ENCODE results near the gene IREB2.
"Not testable (repeated sequence)": the region's sequence is repeated elsewhere in the genome, so short reads cannot be mapped to it uniquely, and the experiment has no call there.

IREB2 gene

DNA sequence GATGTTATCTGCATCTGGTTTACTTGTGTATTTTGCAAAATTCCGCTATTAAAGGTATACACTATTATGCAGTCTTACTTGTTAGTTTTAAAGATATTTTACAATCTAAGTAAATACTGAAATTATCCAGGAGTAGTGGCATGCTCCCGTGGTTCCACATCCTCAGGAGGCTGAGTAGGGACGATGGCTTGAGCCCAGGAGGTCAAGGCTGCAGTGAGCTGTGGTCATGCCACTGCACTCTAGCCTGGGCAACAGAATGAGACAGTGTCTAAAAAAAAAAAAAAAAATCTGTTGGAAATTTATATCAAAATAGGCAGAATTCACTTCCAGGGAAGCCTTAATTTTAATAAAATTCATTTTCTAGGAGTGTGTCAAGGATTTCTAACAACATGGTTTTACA, 41.6 kb downstream of the IREB2 start:
- DNase-seq (ENCODE audit: low spot score) = no peak

DNA sequence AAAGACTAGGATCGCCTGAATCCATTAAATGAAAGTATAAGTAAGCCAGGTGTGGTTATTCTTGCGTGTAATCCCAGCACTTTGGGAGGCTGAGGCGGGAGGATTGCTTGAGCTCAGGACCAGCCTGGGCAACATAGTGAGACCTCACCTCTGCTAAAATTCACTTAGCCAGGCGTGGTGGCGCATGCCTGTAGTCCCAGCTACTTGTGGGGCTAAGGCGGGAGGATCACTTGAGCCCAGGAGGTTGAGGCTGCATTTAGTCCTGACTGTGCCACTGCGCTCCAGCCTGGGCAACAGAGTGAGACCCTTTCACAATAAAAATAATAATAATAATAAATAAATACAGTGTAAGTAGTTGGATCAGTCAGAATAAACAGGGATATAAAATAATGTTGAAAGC, 43.9 kb downstream of the IREB2 start:
- DNase-seq (ENCODE audit: low spot score) = no peak

DNA sequence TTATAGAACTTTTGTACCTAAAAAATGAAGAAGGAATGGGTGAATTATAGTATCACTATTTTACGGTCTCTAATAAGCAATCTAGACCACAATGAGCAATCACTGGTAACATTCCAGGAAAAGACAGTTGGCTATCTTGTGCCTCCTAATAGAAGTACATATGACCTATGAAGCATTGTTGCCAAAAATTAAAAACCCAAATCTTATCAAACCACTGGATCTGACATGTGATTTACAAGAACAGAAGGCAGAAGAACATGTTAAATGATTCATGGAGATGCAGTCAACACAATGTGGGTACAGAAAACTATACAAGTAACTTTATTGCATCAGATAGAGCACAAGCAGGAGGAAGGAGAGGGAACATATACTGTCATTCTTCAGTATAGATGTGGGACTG, 54.9 kb downstream of the IREB2 start:
- no peak for DNase-seq (ENCODE audit: low spot score)

DNA sequence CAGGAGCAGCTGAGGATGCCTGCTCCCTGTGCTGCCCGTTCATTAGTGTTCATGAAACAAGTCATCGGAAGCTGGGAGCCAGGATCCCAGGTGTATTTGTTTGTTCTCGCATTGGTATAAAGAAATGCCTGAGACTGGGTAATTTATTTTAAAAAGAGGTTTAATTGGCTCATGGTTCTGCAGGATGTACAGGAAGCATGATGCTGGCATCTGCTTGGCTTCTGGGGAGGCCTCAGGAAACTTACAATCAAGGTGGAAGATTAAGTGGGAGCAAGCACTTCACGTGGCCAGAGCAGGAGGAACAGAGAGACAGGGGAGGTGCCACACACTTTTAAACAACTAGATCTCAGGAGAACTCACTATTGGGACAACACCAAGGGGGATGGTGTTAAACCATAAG, 63.8 kb downstream of the IREB2 start:
- no peak for DNase-seq (ENCODE audit: low spot score)

DNA sequence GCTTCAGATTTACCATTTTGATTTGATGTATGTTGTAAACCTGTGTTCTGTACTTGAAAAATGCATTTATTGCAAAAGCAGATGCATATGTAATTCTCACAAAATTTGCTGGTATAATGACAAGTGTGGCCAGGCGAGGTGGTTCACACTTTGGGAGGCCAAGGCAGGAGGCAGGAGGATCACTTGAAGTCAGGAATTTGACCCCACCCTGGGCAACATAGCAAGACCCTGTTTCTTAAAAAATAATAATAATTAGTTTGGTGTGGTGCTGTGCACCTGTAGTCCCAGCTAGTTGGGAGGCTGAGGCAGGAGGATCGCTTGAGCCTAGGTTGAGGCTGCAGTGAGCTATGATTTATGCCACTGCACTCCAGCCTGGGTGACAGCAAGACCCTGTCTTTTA, 64.6 kb downstream of the IREB2 start:
- DNase-seq (ENCODE audit: low spot score) = no peak

DNA sequence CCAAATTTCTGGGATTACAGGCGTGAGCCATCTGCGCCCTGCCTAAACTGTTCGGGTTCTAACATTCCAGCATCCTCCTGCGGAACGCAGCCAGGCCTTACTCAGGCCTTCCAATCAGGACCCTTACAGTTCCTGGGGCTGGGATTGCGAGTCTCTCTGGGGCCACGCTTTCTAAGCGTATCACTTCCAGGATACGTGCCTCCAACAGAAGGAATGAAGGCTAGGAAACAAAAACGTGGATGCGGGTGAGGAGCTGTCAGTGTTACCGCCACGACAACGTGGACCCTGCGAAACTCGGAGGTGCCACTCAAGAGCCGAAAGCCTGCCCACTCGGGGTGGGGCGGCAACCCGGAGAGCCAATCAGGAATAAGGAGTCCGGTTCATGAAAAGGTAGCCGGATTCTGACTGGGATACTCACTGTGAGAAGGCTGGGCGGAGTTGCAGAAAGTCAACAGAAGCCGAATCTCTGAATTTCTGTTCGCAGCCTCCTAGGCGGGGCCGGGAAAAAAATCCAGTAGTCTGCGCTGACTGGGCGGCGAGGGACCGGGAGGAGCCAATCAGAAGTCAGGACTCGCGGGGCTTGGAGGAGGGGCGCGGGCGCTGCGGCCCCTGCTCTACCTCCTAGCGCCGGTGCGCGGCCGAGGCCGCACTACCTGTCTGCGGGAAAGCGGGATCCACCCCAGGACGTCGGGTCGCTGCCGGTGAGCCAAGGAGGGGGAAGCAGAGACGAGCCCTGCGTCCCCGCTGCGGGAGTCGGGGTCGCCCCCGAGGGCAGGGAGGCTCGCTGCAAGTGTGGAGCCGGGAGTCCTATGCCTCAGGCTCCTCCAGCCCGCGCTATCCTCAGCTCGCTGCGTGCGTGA, 69.2 kb downstream of the IREB2 start, which contains the start of gene HYKK:
HYKK (plus strand) TSS at position 607 of the 860 bp plus-strand sequence. CDS start 5,512 bp downstream, outside the sequence.
- DNase-seq (ENCODE audit: low spot score) = peak; percentile 88

DNA sequence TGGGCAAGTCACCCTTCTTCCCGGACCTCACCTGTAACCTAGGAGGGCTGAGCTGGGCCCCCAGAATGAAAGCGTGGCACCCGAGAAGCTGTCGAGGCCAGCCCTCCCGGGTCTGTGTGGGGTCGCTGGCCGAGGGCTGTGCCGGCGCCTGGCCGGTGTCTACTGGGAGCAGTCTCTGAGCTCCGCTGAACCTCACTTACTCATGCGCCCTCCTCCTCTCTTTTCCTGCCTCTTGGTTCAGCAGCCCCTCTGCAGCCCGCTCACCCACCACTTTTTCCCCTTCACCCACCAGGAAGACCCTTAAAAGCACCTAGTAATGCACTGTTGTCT, 69.8 kb downstream of the IREB2 start:
- DNase-seq (ENCODE audit: low spot score) = peak; percentile 33

DNA sequence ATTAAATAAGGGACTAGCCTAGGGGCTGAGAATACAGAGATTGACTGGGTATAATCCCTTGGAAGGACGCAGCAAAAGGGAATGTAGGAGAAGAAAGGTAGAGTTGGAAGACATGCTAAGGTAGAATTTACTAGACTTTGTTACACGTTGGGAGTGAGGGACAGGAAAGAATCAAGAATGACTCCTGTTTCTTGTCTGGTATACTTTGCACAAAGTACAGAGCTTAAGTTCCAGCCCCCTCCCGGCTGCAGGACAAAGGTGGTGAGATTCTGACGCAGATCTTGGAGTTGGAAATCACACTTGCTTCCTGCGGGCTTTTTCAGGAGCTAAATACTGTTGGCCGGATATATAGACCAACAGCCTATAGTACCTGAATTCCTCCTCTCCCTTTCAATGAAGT, 70.3 kb downstream of the IREB2 start:
- DNase-seq (ENCODE audit: low spot score) = no peak

DNA sequence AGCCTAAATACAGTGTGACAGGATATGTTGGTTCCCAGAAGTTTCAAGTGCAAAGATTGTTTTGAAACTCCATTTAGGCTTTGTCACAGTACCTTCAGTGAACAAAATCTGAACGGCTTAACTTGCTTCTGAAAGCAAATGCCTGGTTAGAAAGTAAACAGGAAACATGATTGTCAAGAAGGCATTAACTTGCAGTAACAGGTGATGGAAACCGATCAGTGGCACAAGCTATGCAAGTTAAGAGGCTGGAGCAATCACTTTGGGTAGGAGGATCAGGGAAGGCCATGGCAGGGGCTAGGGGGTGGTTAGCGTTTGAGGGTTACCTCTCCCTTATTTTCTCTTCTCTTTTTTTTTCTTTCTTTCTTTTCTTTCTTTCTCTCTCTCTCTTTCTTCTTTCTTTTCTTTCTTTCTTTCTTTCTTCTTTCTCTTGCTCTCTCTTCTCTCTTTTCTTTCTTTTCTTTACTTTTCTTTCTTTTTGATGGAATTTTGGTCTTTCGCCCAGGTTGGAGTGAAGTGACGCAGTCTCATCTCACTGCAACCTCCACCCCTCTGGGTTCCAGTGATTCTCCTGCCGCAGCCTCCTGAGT, 71.8 kb downstream of the IREB2 start:
- no peak for DNase-seq (ENCODE audit: low spot score)

DNA sequence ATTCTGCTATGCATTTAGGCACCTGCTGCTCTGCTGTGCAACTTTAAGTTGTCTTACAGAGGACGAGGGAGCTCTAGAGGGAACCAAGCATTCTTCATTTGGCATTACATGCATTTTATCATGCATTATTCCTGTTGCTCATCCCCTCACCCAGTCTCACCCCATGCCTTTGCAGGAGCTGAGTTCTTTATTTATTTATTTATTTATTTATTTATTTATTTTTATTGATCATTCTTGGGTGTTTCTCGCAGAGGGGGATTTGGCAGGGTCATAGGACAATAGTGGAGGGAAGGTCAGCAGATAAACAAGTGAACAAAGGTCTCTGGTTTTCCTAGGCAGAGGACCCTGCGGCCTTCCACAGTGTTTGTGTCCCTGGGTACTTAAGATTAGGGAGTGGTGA, 82.0 kb downstream of the IREB2 start:
- DNase-seq (ENCODE audit: low spot score) = not testable (repeated sequence)

DNA sequence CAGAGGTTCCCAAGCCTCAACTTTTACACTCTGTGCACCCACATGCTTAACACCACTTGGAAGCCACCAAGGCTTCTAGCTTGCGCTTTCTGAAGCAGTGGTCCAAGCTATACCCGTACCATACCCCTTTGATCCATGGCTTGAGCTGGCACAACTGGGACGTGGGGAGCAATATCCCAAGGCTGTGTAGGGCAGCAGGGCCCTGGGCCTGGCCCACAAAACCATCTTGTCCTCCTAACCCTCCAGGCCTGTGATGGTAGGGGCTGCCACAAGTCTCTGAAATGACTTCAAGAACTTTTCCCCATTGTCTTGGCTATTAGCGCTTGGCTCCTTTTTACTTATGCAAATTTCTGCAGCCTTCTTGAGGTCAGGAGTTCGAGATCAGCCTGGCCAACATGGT, 86.2 kb downstream of the IREB2 start:
- no peak for DNase-seq (ENCODE audit: low spot score)

DNA sequence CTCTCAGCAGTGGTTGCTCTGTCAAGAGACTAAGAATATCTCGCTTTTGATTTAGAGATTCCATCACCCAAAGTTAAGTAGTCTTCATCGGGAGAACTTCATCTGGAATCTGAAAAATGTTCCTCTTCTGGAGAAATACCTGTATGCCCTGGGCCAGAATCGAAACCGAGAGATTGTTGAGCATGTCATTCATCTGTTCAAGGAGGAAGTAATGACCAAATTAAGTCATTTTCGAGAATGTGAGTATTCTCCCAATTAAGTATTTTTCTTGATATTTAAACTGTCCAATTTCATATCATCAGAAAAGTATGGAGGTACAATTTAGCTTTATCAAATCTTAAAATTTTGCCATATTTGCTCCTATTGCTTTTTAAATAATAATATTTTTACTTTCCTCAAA, 89.3 kb downstream of the IREB2 start:
- DNase-seq (ENCODE audit: low spot score) = no peak

DNA sequence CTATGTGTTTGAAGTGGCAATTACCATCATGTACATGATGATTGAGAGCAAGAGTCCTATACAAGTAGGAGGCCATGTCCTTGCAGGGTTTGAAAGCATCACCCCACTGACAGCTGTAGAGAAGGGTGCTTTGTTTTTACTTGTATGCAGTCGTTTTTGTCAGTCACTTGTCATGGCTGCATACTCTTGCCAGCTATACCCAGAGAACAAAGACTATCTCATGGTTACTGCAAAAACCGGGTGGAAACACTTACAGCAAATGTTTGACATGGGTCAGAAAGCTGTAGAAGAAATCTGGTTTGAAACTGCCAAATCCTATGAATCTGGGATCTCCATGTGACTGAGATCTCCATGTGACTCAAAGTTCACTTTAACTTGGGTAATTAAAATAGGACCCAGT, 95.3 kb downstream of the IREB2 start:
- no peak for DNase-seq (ENCODE audit: low spot score)

DNA sequence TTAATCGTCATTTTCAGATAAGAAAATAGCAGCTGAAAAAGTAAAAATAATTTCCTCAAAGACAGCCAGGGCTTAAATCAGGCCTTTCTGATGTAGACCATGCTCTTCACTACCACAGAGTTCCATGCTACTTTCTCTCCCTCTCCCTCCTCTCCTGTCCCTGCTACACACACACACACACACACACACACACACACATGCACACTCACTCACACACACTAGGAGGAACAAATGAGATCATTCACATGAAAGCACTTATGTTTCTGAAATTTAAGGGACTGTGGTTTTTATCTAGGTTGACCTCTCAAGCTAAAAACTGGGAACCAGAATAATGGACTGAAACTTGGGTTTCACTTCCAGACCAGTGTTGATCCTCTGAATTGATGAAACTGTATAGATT, 98.1 kb downstream of the IREB2 start:
- DNase-seq (ENCODE audit: low spot score) = no peak

DNA sequence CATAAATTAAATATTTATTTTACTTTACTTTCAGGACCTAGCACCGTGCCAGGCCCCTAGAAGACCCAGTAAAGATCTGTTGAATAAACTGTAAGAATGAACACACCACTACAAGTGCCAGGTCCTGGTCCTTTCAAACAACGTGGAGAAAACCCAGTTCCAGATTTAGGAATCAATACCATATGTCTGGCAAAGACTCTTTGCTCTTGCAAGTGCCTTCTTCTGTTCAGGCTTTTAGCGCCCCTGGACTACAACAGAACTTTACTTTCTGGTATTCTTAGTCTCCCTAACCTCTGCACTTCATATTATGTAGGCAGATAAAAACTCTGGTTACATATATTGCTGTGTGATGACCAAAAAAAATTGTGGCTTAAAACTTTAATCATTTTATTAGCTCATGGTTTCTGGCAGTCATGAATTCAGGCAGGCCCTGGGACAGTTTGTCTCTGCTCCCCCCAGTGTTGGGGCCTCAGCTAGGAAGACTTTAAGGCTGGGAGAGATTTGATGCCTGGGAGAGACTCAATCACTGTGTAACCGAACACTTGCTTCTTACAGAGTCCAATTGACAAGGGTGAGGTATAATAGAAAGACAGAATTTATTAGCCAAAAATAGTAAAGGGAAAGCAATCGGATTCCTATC, 99.4 kb downstream of the IREB2 start:
- DNase-seq (ENCODE audit: low spot score) = no peak

DNA sequence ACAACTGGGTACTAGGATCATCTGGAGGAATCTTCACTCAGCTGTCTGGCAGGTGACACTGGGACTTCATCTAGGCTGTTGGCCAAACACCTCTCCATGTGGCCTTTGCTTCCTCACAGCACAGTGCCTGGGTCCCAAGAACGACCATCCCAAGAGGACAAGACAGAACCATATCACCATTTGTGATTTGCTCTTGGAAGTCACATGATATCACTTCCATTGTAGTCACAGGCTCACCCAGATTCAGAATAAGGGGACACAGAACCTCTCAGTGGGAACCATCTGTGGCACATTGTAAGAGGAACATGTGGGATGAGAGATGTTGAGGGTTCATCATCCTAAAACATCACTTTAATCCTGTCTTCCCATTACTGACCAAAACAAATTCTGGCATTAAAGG, 100.3 kb downstream of the IREB2 start:
- DNase-seq (ENCODE audit: low spot score) = no peak

DNA sequence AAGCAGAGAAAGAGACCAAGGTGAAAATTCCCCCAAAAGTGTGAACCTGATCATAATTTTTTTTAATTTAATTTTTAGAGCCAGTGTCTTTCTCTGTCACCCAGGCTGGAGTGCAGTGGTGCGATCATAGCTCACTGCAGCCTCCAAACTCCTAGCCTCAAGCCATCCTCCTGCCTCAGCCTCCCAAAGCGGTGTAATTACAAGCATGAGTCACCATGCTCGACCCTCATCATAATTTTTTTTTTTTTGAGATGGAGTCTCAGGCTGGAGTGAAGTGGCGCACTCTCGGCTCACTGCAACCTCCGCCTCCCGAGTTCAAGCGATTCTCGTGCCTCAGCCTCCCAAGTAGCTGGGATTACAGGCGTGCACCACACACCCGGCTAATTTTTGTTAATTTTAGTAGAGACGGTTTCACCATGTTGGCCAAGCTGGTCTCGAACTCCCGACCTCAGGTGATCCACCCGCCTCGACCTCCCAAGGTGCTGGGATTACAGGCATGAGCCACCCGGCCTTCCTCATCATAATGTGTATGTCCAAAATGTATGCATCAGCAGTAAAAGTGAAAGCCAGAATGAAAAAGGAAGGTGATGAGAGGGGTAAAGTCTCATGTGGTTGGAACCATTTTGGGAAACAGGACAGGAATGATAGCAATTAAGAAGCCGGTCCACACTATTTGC, 101.6 kb downstream of the IREB2 start:
- not testable (repeated sequence) for DNase-seq (ENCODE audit: low spot score)

DNA sequence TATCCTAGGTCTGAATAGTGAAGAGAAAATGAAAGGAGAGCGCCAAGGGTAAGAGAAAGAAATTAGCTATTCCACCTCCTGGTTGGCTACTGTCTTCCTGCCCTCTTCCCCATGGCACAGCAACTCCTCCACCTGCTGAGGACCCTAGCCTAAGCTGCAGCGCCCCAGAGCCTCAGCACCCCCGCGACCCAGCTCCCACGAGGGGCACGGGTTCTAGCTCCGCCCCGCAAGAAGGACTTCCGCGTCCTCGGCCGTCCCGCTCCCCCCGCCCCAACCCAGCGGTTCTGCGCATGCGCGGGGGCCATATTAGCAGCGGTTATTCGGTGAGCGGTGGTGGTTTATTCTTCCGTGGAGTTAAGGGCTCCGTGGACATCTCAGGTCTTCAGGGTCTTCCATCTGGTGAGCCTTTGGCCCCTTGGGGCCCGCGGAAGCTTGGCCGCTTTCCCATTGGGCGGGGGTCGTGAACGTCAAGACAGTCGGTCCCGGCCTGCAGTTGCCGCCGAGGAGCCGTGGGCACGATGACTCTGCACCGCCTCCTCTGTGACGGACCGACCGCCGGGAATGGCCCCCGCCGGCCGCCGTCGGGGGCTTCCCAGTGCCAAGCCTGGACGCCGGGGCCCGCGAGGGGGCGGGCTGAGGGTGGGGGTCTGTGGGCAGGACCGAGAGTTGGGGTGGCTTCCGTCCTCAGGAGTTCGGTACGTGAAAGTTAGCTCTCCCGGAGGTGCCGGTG, 102.3 kb downstream of the IREB2 start, which contains the start of gene PSMA4:
PSMA4 (plus strand) TSS at position 304 of the 730 bp plus-strand sequence. CDS start 1,484 bp downstream, outside the sequence.
- peak; percentile 96 for DNase-seq (ENCODE audit: low spot score)

DNA sequence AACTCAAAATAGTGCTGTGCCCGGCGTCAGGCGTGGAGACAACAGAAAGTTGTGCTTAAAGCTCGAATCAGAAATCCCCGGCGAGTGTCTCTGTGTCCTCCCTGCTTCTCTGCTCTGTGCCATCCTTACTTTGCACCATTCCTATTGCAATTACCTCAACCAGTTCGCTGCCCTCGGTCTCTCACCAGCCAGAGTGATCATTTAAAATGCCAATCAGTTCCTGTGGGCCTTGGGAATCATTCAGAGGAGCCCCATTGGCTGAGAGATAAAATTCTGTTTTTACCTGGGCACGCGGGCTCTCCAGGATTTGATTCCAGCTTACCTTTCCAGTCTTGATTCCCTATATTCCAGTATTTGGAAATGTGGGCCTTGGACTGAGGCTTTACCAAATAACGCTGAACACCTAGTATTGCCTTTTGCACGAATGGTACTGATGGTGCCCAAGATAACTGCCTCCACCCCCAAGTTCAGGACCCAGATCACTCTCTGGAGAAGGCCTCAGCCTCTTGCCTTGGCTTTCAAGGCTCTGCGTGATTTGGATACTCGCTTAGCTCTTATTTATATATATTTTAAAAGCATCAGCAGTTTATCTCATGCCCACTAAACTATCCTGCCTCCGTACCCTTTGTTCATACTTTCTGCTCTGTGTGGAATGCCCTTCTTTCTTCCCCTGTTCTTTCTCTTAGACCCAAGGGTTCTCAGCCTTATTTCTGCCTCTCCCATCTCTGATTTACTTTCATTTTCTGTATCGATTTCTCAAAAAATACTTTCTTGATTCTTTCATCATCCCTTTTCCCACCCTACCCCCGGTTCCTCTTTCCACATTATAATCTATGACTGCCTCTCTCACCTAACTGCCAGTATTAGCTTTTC, 103.1 kb downstream of the IREB2 start:
- peak; percentile 13 for DNase-seq (ENCODE audit: low spot score)

DNA sequence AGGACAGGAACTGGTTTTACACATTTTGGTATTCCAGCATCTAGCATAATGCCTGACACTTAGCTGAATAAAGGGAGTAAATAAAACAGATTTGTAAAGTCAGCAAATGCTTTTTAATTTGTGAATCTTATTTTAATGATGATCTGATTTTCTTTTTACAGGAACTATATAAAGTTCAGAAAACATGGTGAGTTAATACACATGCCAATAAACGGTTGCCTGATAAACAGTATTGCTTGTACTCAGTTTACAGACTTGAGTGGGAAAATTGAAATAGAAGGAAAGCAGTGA, 103.7 kb downstream of the IREB2 start:
- no peak for DNase-seq (ENCODE audit: low spot score)

DNA sequence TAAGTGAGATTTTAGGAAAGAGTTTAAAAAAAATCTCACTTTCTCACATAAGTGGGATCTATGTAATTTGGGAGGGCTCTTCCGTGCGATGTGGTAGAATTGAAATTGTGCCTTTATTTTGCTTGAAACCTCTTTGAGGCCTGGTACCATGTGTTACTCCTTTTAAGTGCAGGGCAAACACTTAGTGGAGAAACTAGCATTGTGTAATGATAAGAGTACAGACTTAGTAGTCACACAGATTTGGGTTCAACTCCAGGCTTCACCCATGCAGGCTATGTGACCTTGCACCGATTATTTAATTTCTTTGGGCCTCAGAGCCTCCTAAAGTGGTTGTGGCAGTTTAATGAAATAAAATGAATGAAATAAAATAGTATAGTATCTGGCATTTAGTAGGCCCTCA, 104.6 kb downstream of the IREB2 start:
- no peak for DNase-seq (ENCODE audit: low spot score)
